Measurements from ENCODE around the gene TMEM51. TPM values are rescaled to one million over a fixed set of nuclear protein-coding genes. Genes with fewer than 3 reads are reported as not detected.

TMEM51 gene
- total RNA-seq, 2 donors from 2014 or later = 12.1 TPM

DNA sequence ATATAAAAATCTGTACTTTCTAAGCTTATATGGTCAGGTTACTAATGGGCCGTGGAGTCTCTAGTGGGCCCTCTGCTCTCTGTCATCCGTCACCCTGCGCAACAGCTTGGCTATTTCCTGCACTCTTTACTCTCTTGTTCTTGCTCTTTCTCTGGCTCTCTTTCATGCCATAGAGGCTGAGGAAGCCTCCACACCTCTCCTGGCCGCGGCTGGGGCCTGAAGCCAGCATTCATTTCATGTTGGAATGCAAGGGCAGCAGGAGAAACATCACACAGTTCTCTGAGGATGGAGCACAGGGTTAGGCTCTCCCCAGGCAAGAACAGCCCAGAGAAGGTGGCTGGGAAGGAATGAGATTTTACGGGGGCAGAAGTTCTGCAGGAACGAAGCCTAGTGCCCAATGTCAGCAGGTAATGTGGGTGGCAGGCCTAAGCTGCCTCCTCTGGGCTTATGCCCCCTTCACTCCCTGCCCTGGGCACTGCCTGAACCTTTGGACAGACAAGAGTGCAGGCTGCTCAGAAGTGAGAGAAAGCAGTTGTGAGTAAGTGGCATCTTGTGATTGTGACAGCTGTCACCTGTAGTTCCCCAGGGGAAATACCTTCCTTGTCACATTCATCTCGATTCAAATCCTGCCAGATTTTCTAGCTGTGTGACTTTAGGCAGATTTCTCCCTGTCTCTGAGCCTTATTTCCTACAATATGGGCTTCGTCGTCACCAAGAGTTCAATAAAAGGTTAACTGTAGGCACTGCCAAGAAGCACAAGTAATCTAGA, 89.9 kb downstream of the TMEM51 start:
- TF ChIP-seq, protein P1, sequence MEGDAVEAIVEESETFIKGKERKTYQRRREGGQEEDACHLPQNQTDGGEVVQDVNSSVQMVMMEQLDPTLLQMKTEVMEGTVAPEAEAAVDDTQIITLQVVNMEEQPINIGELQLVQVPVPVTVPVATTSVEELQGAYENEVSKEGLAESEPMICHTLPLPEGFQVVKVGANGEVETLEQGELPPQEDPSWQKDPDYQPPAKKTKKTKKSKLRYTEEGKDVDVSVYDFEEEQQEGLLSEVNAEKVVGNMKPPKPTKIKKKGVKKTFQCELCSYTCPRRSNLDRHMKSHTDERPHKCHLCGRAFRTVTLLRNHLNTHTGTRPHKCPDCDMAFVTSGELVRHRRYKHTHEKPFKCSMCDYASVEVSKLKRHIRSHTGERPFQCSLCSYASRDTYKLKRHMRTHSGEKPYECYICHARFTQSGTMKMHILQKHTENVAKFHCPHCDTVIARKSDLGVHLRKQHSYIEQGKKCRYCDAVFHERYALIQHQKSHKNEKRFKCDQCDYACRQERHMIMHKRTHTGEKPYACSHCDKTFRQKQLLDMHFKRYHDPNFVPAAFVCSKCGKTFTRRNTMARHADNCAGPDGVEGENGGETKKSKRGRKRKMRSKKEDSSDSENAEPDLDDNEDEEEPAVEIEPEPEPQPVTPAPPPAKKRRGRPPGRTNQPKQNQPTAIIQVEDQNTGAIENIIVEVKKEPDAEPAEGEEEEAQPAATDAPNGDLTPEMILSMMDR (conservative IDR thresholded peaks at IDR 0.05) = no peak
- Histone ChIP-seq H3K9ac (ENCODE audit: extremely low read depth, low read length, poor library complexity, severe bottlenecking) (no peak overlapping the region), H3K4me1 (ENCODE audit: control insufficient read depth, insufficient read depth, low read length) (peaks cover 2% of the 10 kb centered on the region), H3K36me3 (ENCODE audit: control insufficient read depth, insufficient read depth, low read length) (no peaks in the 10 kb centered on the region), H3K27ac (ENCODE audit: low read depth, low read length) (no peak overlapping the region), H3K27me3 (ENCODE audit: control insufficient read depth, insufficient read depth, low read length, poor library complexity, severe bottlenecking) (no peaks in the 10 kb centered on the region), H3K4me3 (ENCODE audit: low read length) (no peak overlapping the region), H3K9me3 (ENCODE audit: control insufficient read depth, low read length) (no peaks in the 10 kb centered on the region)
- Mint-ChIP-seq H3K9me3 (no peaks in the 10 kb centered on the region), H3K27me3 (ENCODE audit: insufficient read depth) (peaks cover 7% of the 10 kb centered on the region), H3K4me1 (peaks cover 21% of the 10 kb centered on the region), H3K27ac (no peak overlapping the region), H3K4me3 (no peak overlapping the region), H3K36me3 (ENCODE audit: low read depth) (no peaks in the 10 kb centered on the region)
- 75 to 77% methylated on average over 8 to 10 of the region's 10 CpGs for WGBS, 2 experiments (ENCODE audit: insufficient coverage in 1 of 2, insufficient read length in 1 of 2)
- no peak for DNase-seq

DNA sequence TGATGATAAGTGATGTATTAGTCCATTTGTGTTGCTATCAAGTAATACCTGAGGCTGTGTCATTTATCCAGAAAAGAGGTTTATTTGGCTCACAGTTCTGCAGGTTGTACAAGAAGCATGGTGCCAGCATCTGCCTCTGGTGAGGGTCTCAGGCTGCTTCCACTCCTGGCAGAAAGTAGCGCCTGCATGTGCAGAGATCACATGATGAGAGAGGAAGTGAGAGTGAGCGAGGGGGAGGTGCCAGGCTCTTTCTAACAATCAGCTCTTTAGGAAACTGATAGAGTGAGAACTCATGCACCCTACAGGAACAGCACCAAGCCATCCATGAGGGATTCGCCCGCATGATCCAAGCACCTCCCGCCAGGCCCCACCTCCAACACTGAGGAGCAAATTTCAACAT, 91.3 kb downstream of the TMEM51 start:
- Mint-ChIP-seq H3K4me3 (no peak overlapping the region), H3K9me3 (no peaks in the 10 kb centered on the region), H3K27ac (no peak overlapping the region), H3K4me1 (peaks cover 27% of the 10 kb centered on the region), H3K27me3 (ENCODE audit: insufficient read depth) (peaks cover 14% of the 10 kb centered on the region), H3K36me3 (ENCODE audit: low read depth) (no peaks in the 10 kb centered on the region)
- no peak for DNase-seq
- TF ChIP-seq, protein P1 (conservative IDR thresholded peaks at IDR 0.05) = no peak
- Histone ChIP-seq H3K9me3 (ENCODE audit: control insufficient read depth, low read length) (no peaks in the 10 kb centered on the region), H3K4me1 (ENCODE audit: control insufficient read depth, insufficient read depth, low read length) (peaks cover 2% of the 10 kb centered on the region), H3K27ac (ENCODE audit: low read depth, low read length) (no peak overlapping the region), H3K36me3 (ENCODE audit: control insufficient read depth, insufficient read depth, low read length) (no peaks in the 10 kb centered on the region), H3K9ac (ENCODE audit: extremely low read depth, low read length, poor library complexity, severe bottlenecking) (no peak overlapping the region), H3K4me3 (ENCODE audit: low read length) (no peak overlapping the region), H3K27me3 (ENCODE audit: control insufficient read depth, insufficient read depth, low read length, poor library complexity, severe bottlenecking) (no peaks in the 10 kb centered on the region)
- 80 to 81% methylated on average over 2 to 5 of the region's 5 CpGs for WGBS, 2 experiments (ENCODE audit: insufficient coverage in 1 of 2, insufficient read length in 1 of 2)

DNA sequence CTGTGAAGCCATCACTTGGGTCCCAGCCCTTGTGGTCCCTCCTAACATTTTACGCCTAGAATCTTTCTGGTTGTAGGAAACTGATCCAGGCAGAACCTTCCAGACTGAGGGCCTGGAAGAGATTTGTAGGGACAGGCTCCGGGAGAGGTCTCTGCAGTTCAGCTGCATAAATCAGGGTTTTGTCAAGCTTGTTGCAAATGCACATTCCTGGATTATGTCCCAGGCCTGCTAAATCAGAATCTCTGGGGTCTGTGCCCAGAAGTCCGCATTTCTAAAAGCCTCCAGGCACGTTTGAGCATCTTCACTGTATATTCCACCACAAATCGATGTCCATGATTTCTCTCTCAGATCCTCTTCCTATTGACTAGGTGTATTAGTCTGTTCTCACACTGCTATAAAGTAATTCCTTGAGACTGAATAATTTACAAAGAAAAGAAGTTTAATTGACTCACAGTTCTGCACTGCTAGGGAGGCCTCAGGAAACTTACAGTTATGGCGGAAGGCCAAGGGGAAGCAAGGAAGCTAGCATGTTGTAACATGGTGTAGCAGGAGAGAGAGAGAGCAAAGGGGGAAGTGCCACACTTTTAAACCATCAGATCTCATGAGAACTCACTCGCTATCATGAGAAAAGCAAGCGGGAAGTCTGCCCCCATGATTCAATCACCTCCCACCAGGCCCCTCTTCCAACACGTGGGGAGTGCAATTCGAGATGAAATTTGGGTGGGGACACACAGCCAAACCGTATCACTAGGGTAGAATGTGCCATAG, 92.2 kb downstream of the TMEM51 start:
- TF ChIP-seq, protein P1 (conservative IDR thresholded peaks at IDR 0.05) = no peak
- peaks cover 2% of the 10 kb centered on the region for H3K4me1 ChIP-seq (ENCODE audit: control insufficient read depth, insufficient read depth, low read length)
- H3K27me3 ChIP-seq (ENCODE audit: control insufficient read depth, insufficient read depth, low read length, poor library complexity, severe bottlenecking) = no peaks in the 10 kb centered on the region
- no peak for DNase-seq
- H3K4me3 ChIP-seq (ENCODE audit: low read length) = no peak overlapping the region
- Mint-ChIP-seq H3K27ac (no peak overlapping the region), H3K36me3 (ENCODE audit: low read depth) (no peaks in the 10 kb centered on the region), H3K4me1 (peaks cover 27% of the 10 kb centered on the region), H3K27me3 (ENCODE audit: insufficient read depth) (peaks cover 18% of the 10 kb centered on the region), H3K9me3 (no peaks in the 10 kb centered on the region), H3K4me3 (peak overlapping the region; percentile 66)
- no peak overlapping the region for H3K9ac ChIP-seq (ENCODE audit: extremely low read depth, low read length, poor library complexity, severe bottlenecking)
- 79 to 82% methylated on average over 11 of the region's 11 CpGs for WGBS, 2 experiments (ENCODE audit: insufficient coverage in 1 of 2, insufficient read length in 1 of 2)
- H3K9me3 ChIP-seq (ENCODE audit: control insufficient read depth, low read length) = no peaks in the 10 kb centered on the region
- no peaks in the 10 kb centered on the region for H3K36me3 ChIP-seq (ENCODE audit: control insufficient read depth, insufficient read depth, low read length)
- H3K27ac ChIP-seq (ENCODE audit: low read depth, low read length) = no peak overlapping the region
